GM18519 (cell line): ENCODE measurements around the gene ANKRD9.
"Not testable (repeated sequence)": the region's sequence is repeated elsewhere in the genome, so short reads cannot be mapped to it uniquely, and the experiment has no call there.

Source experiments
- ATAC-seq: cut with Tn5 transposase; IDR thresholded peaks from one replicate; pipeline ENCODE4 v1.9.1; 2021; ENCODE audit warnings: mild to moderate bottlenecking, moderate library complexity; ENCODE audit not compliant: unreplicated experiment, low FRiP score

Gene ANKRD9

DNA sequence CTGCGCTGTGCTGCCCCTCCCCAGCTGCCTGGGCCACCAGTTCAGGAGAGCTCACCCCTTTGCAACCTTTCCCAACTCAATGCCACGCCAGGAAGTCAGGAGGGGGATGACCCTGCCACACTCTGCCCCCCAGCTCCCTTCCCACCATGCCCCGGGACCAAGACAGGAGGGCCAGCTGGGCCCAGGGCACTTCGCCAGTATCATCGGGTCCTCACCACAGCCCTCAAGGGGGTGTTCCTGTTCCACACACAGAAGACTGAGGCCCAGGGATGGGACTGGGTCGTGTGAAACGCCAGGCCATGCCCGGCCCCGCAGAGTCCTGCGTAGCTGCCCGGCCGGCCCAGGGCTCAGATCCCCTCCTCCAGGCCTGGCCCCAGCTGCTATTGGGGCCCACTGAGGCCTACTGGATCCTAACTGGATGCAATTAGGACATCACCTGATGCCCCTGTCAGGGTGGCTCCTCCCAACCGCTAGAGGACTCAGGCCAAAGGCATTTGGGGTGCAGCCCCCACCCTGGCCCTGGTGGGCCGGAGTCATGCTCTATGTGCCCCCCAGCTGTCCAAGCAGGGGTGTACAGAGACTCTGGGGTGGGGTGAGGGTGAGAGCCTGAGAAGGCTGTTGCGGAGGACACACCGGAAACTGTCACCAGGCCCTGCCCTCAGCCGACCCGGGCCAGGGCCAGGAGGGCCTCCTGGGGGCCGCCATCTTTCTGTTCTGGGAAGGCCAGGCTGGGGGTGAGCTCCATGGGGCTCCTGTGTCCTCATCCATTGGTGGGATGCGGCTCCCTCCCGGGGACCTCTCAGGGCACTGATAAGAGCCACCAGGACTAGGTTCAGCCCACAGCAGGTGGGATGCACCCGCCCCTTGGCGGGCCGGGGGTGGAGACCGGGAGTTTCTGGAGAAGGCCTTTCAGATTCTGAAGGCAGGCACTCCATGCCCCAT, 29.3 kb upstream of the ANKRD9 start:
- ATAC-seq = no peak

DNA sequence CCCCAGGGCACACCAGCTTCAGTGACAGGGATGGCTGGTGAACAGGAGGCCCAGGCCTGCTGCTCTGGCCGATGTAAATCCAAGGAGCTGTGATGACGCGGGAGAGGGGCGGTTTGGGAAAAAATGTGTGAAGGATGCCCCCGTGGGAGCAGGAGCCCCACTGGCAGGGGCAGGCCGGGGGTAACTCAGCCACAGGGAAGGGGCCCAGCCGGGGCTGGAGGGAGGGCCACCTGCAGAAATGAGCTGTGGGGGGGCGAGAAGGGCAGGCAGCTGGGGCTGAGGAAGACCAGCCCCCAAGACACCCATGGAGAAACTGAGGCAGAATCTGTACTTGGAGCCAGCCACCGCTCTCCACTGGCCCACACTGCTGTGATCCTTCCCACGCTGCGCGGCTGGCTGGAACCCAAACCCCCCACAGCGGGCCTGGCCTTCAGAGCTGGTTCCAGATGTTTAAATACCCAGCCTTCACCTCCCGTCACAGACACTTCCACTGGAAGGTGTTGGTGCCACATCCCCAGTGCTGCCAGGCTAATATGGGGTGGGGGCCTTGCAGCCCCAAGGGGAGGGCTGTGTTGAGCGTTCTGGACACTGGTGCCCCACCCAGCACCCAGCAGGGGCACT, 28.5 kb upstream of the ANKRD9 start:
- ATAC-seq = no peak

DNA sequence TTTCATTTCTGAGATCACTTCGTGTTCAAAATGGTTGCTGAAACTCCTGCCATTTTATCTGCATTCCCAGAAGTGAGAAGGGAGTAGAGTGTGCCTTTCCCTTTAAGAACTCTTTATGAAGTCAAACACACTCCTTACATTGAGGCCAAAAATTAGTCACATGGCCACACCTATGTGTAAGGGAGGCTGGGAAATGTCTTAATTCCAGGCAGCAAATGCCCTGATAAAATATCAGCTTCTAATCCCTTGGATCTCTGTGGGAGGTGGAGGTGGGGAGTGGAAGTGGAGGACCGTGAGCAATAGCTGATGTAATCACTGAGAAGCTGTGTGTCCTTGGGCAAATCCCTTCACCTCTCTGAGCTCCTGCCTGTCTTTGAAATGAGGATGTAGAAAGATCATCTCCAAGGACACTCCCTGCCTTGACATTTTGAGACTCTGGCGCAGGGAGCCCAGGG, 22.7 kb upstream of the ANKRD9 start:
- no peak for ATAC-seq

DNA sequence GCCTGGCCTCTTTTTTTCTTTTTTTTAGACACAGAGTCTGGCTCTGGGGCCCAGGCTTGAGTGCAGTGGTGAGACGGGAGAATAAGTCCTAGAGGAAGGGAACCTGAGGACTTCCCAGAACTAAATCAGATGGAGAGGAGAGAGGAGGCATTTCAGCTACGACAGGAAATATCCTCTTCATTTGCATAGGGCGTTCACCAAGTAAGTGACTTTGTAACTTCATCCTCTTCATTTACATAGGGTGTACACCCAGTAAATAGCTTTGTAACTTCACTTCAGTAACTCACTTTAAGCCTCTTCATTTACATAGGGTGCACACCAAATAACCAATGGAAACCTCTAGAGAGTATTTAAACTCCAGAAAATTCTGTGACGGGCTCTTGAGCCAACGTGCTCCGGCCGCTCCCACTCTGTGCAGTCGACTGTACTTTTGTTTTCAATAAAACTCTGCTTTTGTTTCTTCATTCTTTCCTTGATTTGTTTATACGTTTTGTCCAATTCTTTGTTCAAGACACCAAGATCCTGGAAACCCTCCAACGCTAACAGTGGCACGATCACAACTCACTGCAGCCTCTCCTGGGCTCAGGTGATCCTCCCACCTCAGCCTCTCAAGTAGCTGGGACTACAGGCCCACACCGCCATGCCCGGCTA, 21.4 kb upstream of the ANKRD9 start:
- ATAC-seq = no peak

DNA sequence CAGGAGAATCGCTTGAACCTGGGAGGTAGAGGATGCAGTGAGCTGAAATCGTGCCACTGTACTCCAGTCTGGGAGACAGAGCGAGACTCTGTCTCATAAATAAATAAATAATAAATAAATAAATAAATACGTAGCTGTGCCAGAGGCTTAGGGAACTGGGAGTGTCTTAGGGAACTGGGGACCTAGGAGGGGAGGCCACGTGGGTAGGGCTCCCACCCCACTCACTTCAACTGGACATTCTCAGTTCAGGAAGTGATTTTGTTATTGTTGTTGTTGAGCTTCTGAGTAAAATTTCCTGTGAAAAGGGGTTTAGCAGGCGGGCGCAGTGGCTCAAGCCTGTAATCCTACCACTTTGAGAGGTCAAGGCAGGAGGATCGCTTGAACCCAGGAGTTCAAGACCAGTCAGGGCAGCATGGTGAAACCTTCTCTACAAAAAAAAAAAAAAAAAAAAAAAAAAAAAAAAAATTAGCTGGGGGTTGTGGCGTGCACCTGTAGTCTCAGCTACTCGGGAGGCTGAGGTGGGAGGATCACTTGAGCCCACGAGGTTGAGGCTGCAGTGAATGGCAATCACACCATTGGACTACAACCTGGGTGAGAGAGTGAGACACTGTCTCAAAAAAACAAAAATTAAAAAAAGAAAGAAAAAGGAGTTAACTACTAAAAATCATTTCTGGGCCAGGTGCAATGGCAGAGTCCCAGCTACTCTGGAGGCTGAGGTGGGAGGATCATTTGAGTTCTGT, 19.0 kb upstream of the ANKRD9 start:
- no peak for ATAC-seq

DNA sequence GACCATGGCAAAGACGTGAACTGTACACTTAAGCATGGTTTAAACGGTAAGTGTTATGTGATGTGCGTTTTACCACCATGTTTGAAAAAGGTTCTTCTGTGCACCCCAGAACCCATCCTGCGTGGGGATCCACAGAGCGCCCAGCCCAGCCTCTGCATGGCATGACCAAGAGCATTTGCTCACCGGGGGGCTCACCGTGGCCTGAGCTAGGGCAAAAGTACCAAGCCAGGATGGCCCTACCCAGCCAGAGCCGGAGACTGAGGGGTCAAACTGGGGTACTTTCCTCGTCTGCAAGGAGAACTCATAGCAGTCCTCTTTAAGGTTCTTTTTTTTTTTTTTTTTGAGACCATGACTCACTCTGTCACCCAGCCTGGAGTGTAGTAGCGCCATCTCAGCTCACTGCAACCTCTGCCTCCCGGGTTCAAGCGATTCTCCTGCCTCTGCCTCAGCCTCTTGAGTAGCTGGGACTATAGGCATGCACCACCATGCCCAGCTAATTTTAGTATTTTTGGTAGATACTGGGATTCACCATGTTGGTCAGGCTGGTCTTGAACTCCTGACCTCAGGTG, 16.4 kb upstream of the ANKRD9 start:
- no peak for ATAC-seq

DNA sequence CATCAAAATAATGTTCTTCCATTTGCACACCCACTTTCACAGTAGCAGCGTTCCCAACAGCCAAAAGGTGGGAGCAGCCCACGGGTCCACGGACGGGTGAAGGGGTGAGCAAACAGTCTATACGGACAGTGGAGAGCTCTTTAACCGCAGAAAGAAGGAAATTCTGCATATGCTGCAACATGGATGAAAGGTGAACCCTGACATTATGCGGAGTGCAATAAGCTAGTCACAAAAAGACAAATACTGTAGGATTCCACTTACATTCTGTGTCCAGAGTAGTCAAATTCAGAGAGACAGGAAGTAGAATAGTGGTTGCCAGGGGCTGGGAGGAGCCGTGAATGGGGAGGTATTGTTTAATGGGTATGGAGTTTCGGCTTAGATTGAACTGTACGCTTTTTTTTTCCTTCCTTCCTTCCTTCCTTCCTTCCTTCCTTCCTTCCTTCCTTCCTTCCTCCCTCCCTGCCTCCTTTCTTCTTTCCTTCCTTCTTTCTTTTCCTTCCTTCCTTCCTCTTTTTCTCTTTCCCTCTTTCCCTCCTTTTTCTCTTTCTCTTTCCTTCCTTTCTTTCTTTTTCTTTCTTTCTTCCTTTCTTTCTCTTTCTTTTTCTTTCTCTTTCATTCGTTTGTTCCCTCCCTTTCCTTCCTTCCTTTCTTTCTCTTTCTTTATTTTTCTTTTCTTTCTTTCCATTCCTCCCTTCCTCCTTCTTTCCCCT, 15.8 kb upstream of the ANKRD9 start:
- no peak for ATAC-seq

DNA sequence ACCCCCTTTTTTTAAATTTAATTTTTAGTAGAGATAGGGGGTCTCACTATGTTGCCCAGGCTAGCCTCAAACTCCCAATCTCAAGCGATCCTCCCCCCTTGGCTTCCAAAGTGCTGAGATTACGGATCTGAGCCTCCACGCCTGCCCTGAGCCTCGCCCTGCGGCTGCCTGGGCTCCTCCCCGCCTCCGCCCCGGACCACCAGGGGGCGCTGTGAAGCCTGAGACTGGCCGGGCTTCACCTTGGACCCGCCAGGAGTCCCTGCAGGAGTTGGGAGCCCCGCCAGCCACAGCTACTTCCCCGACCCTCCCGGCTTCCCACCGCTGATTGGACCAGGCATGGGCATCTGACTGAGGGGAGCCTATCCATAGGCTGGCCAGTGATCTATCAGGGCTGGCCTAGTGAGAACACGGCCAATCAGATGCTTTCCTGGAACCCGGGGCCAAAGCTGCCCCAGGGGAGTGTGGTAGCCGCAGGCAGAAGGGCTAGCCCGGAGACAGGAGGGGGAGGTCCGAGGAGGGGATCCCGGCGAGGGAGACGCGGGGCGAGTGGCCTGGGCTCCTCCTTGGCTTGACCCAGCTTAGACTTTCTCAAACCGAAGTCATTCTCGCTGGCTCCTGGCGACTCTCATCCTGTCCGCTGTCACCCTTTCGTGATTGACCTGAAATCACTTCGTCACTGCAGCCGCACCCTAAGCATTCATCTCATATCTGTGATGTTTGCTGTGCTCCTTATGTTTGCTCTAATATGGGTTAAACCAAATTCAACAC, 15.1 kb upstream of the ANKRD9 start:
- peak; percentile 80 for ATAC-seq

DNA sequence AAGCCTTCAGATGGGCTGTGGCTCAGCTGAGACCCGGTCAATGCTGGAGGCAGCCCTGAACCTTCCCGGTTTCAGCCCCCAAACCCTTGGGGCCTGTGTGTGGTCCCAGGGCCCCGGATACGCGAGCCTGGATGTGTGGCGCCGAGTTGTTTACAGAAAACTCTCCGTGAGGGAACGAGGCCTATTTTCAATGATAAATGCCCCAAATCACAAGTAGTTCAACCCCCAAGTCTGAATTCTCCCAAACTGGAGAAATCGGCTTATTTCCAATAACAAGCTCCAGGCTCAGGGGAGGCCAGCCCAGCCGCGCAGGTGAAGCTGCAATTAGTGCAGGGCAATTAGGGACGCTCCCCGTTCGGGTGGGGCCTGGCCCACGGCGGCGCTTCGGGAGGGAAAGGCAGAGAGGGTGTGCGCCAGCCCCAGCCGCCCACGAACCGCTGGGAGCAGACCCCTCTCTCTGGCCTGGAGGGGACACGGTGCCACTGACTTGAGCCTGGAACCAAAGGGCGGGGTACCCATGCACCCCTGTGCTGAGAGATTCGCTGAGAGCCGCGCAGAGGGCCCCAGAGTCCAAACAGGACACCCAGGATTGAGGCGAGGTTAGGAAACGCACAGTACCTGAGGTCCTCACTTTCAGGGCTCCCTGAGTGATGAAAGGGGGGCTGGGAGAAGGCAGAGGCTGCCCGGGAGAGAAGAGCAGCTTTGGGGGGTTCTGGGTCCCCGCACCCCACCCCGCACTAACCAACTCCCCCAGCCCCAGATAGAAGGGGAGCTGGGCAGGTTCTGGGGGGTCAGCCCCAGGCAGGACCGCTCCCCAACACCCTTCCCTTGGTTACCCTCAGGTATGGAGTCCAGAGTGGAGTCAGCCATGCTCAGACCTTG, 14.2 kb upstream of the ANKRD9 start:
- ATAC-seq = no peak

DNA sequence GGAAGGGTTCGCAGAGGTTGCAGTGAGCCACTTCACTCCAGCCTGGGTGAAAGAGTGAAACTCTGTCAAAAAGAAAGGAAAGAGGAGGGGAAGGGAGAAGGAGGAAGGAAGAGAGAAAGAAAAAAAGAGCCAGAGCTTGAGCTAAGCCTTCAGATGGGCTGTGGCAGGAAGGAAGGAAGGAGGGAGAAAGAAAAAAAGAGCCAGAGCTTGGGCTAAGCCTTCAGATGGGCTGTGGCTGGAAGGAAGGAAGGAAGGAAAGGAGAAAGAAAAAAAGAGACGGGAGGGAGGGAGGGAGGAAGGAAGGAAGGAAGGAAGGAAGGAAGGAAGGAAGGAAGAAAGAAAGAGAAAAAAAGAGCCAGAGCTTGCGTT, 13.6 kb upstream of the ANKRD9 start:
- no peak for ATAC-seq

DNA sequence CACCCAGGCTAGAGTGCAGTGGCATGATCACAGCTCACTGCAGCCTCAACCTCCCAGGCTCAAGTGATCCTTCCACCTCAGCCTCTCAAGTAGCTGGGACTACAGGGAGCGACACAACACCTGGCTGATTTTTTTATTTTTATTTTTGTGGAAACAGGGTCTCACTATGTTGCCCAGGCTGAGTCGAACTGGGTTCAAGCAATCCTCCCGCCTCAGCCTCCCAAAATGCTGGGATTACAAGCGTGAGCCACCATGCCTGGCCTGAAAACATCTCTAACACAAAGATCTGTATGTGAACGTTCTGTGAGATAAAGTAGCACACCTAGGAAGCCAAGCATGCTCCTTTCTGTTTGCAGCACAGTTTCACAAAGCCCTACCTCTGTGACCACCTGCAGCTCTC, 10.1 kb upstream of the ANKRD9 start:
- not testable (repeated sequence) for ATAC-seq

DNA sequence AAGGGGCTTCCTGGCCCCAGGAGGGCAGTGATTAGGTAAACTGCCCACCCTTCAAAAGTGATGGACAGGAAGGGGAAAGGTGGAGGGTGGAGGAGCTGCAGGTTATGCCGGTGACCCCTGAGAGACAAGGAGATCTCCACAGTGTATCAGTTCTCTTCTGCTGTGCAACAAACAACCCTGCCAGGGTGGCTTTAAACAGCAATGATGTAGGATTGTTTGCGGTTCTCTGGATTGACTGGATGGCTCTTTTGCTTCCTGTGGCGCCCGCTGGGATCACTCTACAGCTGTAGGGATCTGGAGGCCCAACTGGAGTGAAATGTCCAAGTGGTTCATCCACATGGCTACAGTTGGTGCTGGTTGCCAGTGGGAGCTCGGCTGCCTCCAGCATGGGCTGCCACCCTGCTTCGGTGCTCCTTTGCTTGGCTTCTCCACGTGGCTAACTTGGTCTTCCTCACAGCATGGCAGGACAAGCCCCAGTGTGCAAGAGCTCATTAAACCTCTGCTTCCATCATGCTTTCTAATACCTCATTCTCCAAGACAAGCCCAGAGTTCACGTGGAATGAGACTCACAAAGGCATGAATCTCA, 8.6 kb upstream of the ANKRD9 start:
- ATAC-seq = no peak

DNA sequence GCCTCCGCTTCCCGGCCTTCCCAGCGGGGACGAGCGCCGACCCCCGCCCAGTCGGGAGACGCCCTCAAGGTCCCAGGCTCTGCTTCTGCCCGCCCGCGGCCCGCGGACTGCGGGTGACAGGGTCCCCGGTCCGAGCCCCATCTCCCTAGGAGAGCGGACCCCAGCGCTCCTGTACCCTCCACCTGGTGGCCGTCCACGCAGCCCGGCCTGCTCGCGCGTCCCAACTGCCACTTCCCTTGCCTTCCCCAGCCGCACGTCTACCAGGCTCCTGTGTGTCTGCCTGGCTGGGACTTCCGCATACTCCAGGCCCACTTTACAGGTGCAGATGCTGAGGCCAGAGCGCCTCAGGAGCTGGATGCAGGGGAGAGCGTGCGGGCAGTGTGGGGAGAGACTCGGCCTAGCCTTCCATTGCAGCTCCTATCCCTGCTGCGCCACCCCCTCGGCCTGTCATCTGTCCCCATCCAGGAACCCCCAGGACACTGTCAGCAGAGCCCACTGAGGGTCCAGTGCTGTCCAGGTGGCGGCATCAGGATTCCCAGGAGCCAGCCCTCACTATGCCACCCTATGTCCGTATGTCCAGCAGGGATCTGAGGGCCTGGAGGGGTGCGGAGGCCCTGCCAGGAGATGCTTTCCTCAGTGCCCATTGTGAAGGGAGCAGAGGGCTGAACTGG, 8.0 kb upstream of the ANKRD9 start:
- ATAC-seq = no peak

DNA sequence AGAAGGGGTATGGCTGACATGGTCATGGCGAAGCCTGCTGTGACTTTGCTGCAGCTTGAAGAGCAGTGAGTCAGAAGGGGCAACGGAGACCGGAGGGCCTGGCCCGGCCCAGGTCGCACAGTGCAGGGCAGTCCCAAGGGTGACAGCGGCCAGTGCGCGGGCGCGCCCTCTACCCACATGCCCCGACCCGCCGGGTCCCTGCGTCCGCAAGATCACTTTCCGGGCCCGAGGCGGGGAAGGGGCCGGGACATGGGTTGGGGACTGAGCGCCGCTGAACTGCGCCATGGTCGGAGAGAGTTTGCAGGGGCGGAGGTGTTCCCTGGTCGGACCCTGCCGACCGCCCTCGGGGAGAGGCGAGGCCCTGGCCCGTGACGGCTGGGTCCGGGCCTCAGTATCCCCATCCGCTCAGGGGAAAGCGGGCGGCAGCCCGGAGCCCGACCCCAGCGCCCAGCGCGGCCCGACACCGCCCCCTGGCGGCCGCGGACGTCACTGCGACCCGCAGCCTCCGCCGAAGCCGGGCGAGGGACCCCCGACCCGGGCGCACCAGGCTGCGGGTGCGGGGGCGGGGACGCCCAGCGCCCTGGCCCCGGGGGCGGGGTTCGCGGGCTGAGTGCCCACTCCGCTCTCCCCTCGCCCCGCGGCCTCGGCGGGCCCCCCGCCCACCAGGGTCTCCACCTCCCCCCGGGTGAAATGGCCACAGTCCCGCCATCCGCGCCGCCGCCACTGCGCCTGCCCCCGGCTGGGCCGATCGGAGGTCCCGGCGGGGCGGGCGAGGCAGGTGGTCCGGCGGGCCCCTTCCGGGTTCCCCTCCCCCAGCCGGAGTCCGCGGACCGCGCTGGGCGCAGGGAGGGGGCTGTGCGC, 7.2 kb upstream of the ANKRD9 start:
- ATAC-seq = peak; percentile 45

DNA sequence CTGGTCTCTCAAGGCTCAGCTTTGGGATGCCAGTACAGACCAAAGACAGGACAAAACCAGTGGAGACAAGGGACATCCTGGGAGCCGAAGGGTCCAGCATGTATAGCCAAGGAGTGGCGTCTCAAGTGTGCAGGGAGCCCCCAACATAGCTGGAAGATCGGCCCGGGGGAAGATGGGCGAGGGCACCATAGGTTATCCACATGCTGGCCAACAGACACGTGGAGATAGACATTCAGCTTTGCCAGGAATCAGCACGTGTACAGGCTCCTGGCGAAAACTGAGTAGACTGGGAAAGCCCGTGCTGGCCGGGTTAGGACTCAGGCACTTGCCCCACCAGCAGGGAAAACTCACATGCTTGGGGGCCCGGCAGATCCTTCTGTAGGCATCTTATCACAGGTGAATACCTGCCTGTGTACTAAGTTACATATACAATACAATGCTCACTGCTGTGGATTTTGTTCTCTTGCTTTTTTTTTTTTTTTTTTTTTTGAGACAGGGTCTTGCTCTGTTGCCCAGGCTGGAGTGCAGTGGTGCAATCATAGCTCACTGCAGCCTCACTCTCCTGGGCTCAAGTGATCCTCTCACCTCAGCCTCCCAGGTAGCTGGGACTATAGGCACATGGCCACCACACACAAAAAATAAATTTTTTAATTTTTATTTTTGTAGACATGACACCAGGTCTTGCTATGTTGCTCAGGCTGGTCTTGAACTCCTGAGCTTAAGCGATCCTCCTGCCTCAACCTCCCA, 5.6 kb upstream of the ANKRD9 start:
- ATAC-seq = no peak
